MCF 10A (cell line): Measurements from ENCODE around the gene ST3GAL3. TPM values are rescaled to one million over a fixed set of nuclear protein-coding genes. Genes with fewer than 3 reads are reported as not detected.

ENCODE experiments used
- BruUV-seq: library from RNA; stranded (reverse); fragments of 400-500 nt; replicated peaks from 2 replicates; lab custom pipeline; 2021; lab: Mats Ljungman, UMichigan
- CTCF ChIA-PET: fragments of 300-600 bp; sonication (Branson Sonifier 250); formaldehyde crosslinking; extraction: SDS; loops from one replicate; lab custom pipeline; 2021; ENCODE audit warnings: antibody characterized with exemption, inconsistent platforms; lab: Yijun Ruan, JAX
- POLR2A ChIA-PET: fragments of 300-600, 350-650 bp; sonication (Branson Sonifier 250); formaldehyde crosslinking; extraction: SDS; loops from one replicate; lab custom pipeline; 2020; ENCODE audit warnings: antibody characterized with exemption, inconsistent platforms; lab: Yijun Ruan, JAX
- DNase-seq: peaks from one replicate; pipeline ENCODE4 v3.0.0-alpha.2; 2018; ENCODE audit not compliant: unreplicated experiment
- H3K27ac Mint-ChIP-seq: one replicate; pipeline ENCODE4 v1.8.0; 2022; ENCODE audit warnings: mild to moderate bottlenecking, low read depth, mixed read lengths; ENCODE audit not compliant: unreplicated experiment
- H3K27me3 Mint-ChIP-seq: one replicate; pipeline ENCODE4 v1.8.0; 2022; ENCODE audit warnings: mixed read lengths; ENCODE audit not compliant: insufficient read depth, unreplicated experiment
- H3K36me3 Mint-ChIP-seq: one replicate; pipeline ENCODE4 v1.8.0; 2022; ENCODE audit warnings: mild to moderate bottlenecking, moderate library complexity, mixed read lengths; ENCODE audit not compliant: insufficient read depth, unreplicated experiment
- H3K4me1 Mint-ChIP-seq: one replicate; pipeline ENCODE4 v1.8.0; 2022; ENCODE audit warnings: mixed read lengths; ENCODE audit not compliant: insufficient read depth, unreplicated experiment
- H3K4me3 Mint-ChIP-seq: one replicate; pipeline ENCODE4 v1.8.0; 2022; ENCODE audit warnings: mild to moderate bottlenecking, moderate library complexity, mixed read lengths; ENCODE audit not compliant: unreplicated experiment
- H3K9me3 Mint-ChIP-seq: one replicate; pipeline ENCODE4 v1.8.0; 2022; ENCODE audit warnings: mixed read lengths; ENCODE audit not compliant: unreplicated experiment
- CTCF ChIP-seq: fragments of 200-600 bp; IDR thresholded peaks from one replicate; pipeline ENCODE4 v1.8.0; 2022; ENCODE audit warnings: antibody characterized with exemption, mild to moderate bottlenecking; ENCODE audit not compliant: unreplicated experiment
- intact Hi-C: fragments of 100-400 bp; cut with micrococcal nuclease; formaldehyde crosslinking; loops from 2 replicates; pipeline ENCODE4 v1.14.1; 2022
- total RNA-seq: library from RNA; stranded (reverse); gene quantifications from 2 replicates; pipeline ENCODE4 v1.2.3, GENCODE V29; 2022

The ST3GAL3 gene
- total RNA-seq, 1 experiment from 2014 or later = 24.2 TPM

GRCh38 chr1:43722810-43723209 lies 15.5 kb downstream of the ST3GAL3 start:
- BruUV-seq = no TSS peak
- CTCF ChIA-PET = no interaction called here
- Mint-ChIP-seq H3K27ac (no peak overlapping the region), H3K27me3 (no peaks in the 10 kb centered on the region), H3K4me1 (peaks cover 5% of the 10 kb centered on the region), H3K4me3 (no peak overlapping the region), H3K36me3 (no peaks in the 10 kb centered on the region), H3K9me3 (no peaks in the 10 kb centered on the region)
- intact Hi-C loops = no loop called here
- POLR2A ChIA-PET = no interaction called here
- DNase-seq = no peak
- no peak for TF ChIP-seq CTCF

GRCh38 chr1:43729816-43730463 lies 22.6 kb downstream of the ST3GAL3 start:
- H3K4me1 Mint-ChIP-seq = peaks cover 5% of the 10 kb centered on the region
- no peak for DNase-seq
- no peaks in the 10 kb centered on the region for H3K27me3 Mint-ChIP-seq
- CTCF ChIA-PET = interaction anchor here (0.6 to 0.7 kb wide), 2 partner anchors 472 to 1289 kb away, joined by 3 read pairs; no protein-coding TSS in a partner anchor
- no peak for TF ChIP-seq CTCF
- POLR2A ChIA-PET = interaction anchor here (0.7 to 0.9 kb wide), 2 partner anchors 17 to 240 kb away, joined by 3 to 4 read pairs; partner anchors contain the start of gene DPH2
- intact Hi-C loops = no loop called here
- no peak overlapping the region for H3K4me3 Mint-ChIP-seq
- no TSS peak for BruUV-seq
- H3K27ac Mint-ChIP-seq = no peak overlapping the region
- H3K36me3 Mint-ChIP-seq = peaks cover 9% of the 10 kb centered on the region
- no peaks in the 10 kb centered on the region for H3K9me3 Mint-ChIP-seq

- intact Hi-C loops = no loop called here
- CTCF ChIA-PET = interaction anchor here (0.6 to 1.2 kb wide), 3 partner anchors 31 to 169 kb away, joined by 3 to 4 read pairs (median 3); partner anchors contain the start of gene KDM4A
Measured at GRCh38 chr1:43731867-43732531, 24.7 kb downstream of the ST3GAL3 start.

More at GRCh38 chr1:43731867-43732531, 24.7 kb downstream of the ST3GAL3 start:
- no peak for TF ChIP-seq CTCF
- H3K36me3 Mint-ChIP-seq = peaks cover 20% of the 10 kb centered on the region
- no peak overlapping the region for H3K4me3 Mint-ChIP-seq
- no peaks in the 10 kb centered on the region for H3K27me3 Mint-ChIP-seq
- POLR2A ChIA-PET = interaction anchor here (0.9 kb wide), 1 partner anchor 214 kb away, joined by 3 read pairs; no protein-coding TSS in a partner anchor
- DNase-seq = no peak
- no peak overlapping the region for H3K27ac Mint-ChIP-seq
- H3K4me1 Mint-ChIP-seq = peaks cover 3% of the 10 kb centered on the region
- H3K9me3 Mint-ChIP-seq = no peaks in the 10 kb centered on the region
- BruUV-seq = no TSS peak
